ENCODE data around the gene ALPK1.
"Not testable (repeated sequence)": the region's sequence is repeated elsewhere in the genome, so short reads cannot be mapped to it uniquely, and the experiment has no call there.

ALPK1 gene

DNA sequence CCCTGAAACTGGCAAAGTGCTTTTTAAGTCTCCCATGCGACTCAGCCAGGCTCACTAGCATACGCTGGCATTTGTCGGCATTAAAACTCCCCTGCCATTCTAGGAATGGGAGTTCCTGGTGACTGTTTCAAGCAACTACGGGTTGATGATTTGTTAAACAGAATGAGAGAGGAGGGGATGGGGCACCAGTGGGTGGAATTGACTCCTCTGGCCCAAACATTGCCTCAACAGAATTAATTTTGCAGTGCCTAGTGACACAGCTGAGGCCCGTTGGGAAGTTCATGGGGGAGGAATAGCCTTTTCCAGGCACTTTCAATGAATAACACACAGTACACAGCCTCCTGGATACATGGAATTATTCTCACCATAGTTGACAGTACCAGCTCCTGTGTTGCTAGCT, 188.8 kb downstream of the ALPK1 start:
- no peak for DNase-seq (ENCODE audit: extremely low read depth, low read depth)
- TF ChIP-seq, protein P1, sequence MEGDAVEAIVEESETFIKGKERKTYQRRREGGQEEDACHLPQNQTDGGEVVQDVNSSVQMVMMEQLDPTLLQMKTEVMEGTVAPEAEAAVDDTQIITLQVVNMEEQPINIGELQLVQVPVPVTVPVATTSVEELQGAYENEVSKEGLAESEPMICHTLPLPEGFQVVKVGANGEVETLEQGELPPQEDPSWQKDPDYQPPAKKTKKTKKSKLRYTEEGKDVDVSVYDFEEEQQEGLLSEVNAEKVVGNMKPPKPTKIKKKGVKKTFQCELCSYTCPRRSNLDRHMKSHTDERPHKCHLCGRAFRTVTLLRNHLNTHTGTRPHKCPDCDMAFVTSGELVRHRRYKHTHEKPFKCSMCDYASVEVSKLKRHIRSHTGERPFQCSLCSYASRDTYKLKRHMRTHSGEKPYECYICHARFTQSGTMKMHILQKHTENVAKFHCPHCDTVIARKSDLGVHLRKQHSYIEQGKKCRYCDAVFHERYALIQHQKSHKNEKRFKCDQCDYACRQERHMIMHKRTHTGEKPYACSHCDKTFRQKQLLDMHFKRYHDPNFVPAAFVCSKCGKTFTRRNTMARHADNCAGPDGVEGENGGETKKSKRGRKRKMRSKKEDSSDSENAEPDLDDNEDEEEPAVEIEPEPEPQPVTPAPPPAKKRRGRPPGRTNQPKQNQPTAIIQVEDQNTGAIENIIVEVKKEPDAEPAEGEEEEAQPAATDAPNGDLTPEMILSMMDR (IDR thresholded peaks at IDR 0.05; ENCODE audit: low read depth, low read length), result no peak

DNA sequence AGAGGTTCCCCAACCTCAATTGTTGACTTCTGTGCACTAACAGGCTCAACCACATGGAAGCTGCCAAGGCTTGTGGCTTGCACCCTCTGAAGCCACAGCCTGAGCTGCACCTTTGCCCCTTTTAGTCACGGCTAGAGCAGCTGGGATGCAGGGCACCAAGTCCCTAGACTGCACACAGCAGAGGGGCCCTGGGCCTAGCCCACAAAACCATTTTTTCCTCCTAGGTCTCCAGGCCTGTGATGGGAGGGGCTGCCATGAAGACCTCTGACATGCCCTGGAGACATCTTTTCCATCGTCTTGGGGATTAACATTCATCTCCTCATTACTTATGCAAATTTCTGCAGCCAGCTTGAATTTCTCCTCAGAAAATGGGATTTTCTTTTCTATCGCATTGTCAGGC, 193.6 kb downstream of the ALPK1 start:
- DNase-seq (ENCODE audit: extremely low read depth, low read depth), result not testable (repeated sequence)

Measured in AG09319 (cell line).